SK-N-SH (cell line): ENCODE results near the gene C8B. TPM values are rescaled to one million over a fixed set of nuclear protein-coding genes. Genes with fewer than 3 reads are reported as not detected.

Experiments
- CTCF ChIA-PET: fragments of 300-600, 350-600 bp; formaldehyde crosslinking; extraction: SDS; loops from one replicate; lab custom pipeline; 2021; lab: Yijun Ruan, JAX
- POLR2A ChIA-PET: fragments of 350-600 bp; sonication (Branson Sonifier 250); formaldehyde crosslinking; extraction: SDS; loops from one replicate; lab custom pipeline; 2020; ENCODE audit warnings: antibody characterized with exemption, inconsistent platforms; lab: Yijun Ruan, JAX
- DNase-seq: peaks from one replicate; pipeline ENCODE4 v3.0.0; 2012
- H2AFZ ChIP-seq: fragments of 200-600 bp; sonication (generic); 2 replicates; pipeline ENCODE4 v1.8.1; 2016; ENCODE audit warnings: antibody characterized with exemption, mild to moderate bottlenecking, low read depth
- H3F3A ChIP-seq: fragments of 200-600 bp; sonication (generic); replicated peaks from 2 replicates; pipeline ENCODE3; 2016; ENCODE audit warnings: antibody characterized with exemption, mild to moderate bottlenecking; ENCODE audit not compliant: insufficient read depth
- H3K27ac ChIP-seq, 2 experiments: fragments of 200-500 bp in 1 of 2; fragments of 200-600 bp in 1 of 2; sonication (Bioruptor generic) in 1 of 2; sonication (generic), shearing (Covaris generic) in 1 of 2; 2 replicates each; pipeline versions ENCODE4 v1.5.1 to v1.6.1; 2014 to 2016; ENCODE audit warnings: low read depth in 2 of 2, inconsistent platforms in 1 of 2, low read length in 1 of 2, mild to moderate bottlenecking in 1 of 2, mixed read lengths in 1 of 2
- H3K27me3 ChIP-seq: fragments of 200-600 bp; sonication (generic), shearing (Covaris generic); 2 replicates; pipeline ENCODE4 v1.6.1; 2016; ENCODE audit warnings: mixed run types; ENCODE audit not compliant: insufficient read depth
- H3K36me3 ChIP-seq, 2 experiments: fragments of 200-500 bp in 1 of 2; fragments of 200-600 bp in 1 of 2; sonication (Bioruptor generic) in 1 of 2; sonication (generic) in 1 of 2; replicated peaks in 1 of 2; 2 replicates each; pipeline versions ENCODE3 to v1.5.1; 2014 to 2016; ENCODE audit warnings: low read length in 1 of 2, mild to moderate bottlenecking in 1 of 2; ENCODE audit not compliant: insufficient read depth in 2 of 2, control insufficient read depth in 1 of 2
- H3K4me1 ChIP-seq, 2 experiments: fragments of 200-500 bp in 1 of 2; fragments of 200-600 bp in 1 of 2; sonication (Bioruptor generic) in 1 of 2; sonication (generic), shearing (Covaris generic) in 1 of 2; 2 replicates each; pipeline versions ENCODE4 v1.5.1 to v1.6.1; 2014 to 2016; ENCODE audit warnings: low read depth in 1 of 2, low read length in 1 of 2, mixed run types in 1 of 2; ENCODE audit not compliant: insufficient read depth in 2 of 2, control insufficient read depth in 1 of 2
- H3K4me2 ChIP-seq: fragments of 200-600 bp; sonication (generic), shearing (Covaris generic); 2 replicates; pipeline ENCODE4 v1.6.1; 2017; ENCODE audit warnings: mixed run types
- H3K4me3 ChIP-seq, 2 experiments: fragments of 200-500 bp in 1 of 2; fragments of 200-600 bp in 1 of 2; sonication (Bioruptor generic) in 1 of 2; sonication (generic), shearing (Covaris generic) in 1 of 2; 2 replicates each; pipeline versions ENCODE4 v1.5.1 to v1.8.1; 2014 to 2016; ENCODE audit warnings: low read depth in 2 of 2, inconsistent platforms in 1 of 2, low read length in 1 of 2, mild to moderate bottlenecking in 1 of 2, mixed read lengths in 1 of 2, moderate library complexity in 1 of 2
- H3K79me2 ChIP-seq: fragments of 200-600 bp; sonication (generic); 2 replicates; pipeline ENCODE4 v1.8.1; 2017; ENCODE audit warnings: mild to moderate bottlenecking; ENCODE audit not compliant: insufficient read depth
- H3K9ac ChIP-seq: fragments of 200-600 bp; sonication (generic); 2 replicates; pipeline ENCODE4 v1.6.1; 2017; ENCODE audit warnings: mixed run types
- H3K9me2 ChIP-seq: fragments of 200-600 bp; sonication (generic); 2 replicates; pipeline ENCODE4 v1.6.1; 2017; ENCODE audit warnings: mixed run types
- H3K9me3 ChIP-seq: fragments of 200-600 bp; sonication (generic); 2 replicates; pipeline ENCODE4 v1.6.1; 2017; ENCODE audit warnings: mixed run types, mild to moderate bottlenecking, moderate library complexity
- H4K20me1 ChIP-seq: fragments of 200-600 bp; sonication (generic); 2 replicates; pipeline ENCODE4 v1.6.1; 2017; ENCODE audit warnings: mild to moderate bottlenecking, mixed run types; ENCODE audit not compliant: insufficient read depth
- CHD2 ChIP-seq: fragments of 150-350 bp; IDR thresholded peaks from 2 replicates; pipeline ENCODE4 v1.6.1; 2018; ENCODE audit warnings: low read length; ENCODE audit not compliant: partially characterized antibody
- CTCF ChIP-seq: fragments of 200-600 bp; sonication (generic); IDR thresholded peaks from 2 replicates; pipeline ENCODE4 v1.6.1; 2017; ENCODE audit warnings: antibody characterized with exemption, mild to moderate bottlenecking, moderate library complexity
- ELF1 ChIP-seq: IDR thresholded peaks from 2 replicates; pipeline ENCODE4 v1.4.0; 2012
- FOSL2 ChIP-seq: IDR thresholded peaks from 2 replicates; pipeline ENCODE4 v1.4.0; 2012; ENCODE audit warnings: low read depth, mild to moderate bottlenecking, moderate library complexity, borderline replicate concordance
- FOXJ3 ChIP-seq: sonication (generic); formaldehyde crosslinking; IDR thresholded peaks from 2 replicates; pipeline ENCODE4 v1.5.1; 2020; ENCODE audit warnings: mild to moderate bottlenecking, missing genetic modification reagents
- FOXM1 ChIP-seq: IDR thresholded peaks from 2 replicates; pipeline ENCODE4 v1.4.0; 2012; ENCODE audit warnings: low read depth, mild to moderate bottlenecking
- GABPA ChIP-seq: IDR thresholded peaks from 2 replicates; pipeline ENCODE4 v1.4.0; 2012; ENCODE audit warnings: low read depth, mild to moderate bottlenecking
- JUND ChIP-seq: IDR thresholded peaks from 2 replicates; pipeline ENCODE4 v1.4.0; 2012
- MEF2A ChIP-seq: IDR thresholded peaks from 2 replicates; pipeline ENCODE4 v1.4.0; 2012; ENCODE audit warnings: low read depth, borderline replicate concordance
- MXI1 ChIP-seq: IDR thresholded peaks from 2 replicates; pipeline ENCODE4 v1.6.1; 2012; ENCODE audit warnings: mild to moderate bottlenecking, low read depth, low read length, improper control_type of control experiment
- NFIC ChIP-seq: IDR thresholded peaks from 2 replicates; pipeline ENCODE4 v1.4.0; 2012; ENCODE audit warnings: borderline replicate concordance
- NRF1 ChIP-seq: IDR thresholded peaks from 2 replicates; pipeline ENCODE4 v1.6.1; 2012; ENCODE audit warnings: low read depth, mild to moderate bottlenecking, low read length
- PBX3 ChIP-seq: IDR thresholded peaks from 2 replicates; pipeline ENCODE4; 2012
- POLR2AphosphoS5 ChIP-seq: IDR thresholded peaks from 2 replicates; pipeline ENCODE4 v1.6.1; 2012; ENCODE audit warnings: low read depth, low read length
- RAD21 ChIP-seq: IDR thresholded peaks from 2 replicates; pipeline ENCODE4 v1.6.1; 2012; ENCODE audit warnings: mild to moderate bottlenecking, low read length
- REST ChIP-seq: IDR thresholded peaks from 2 replicates; pipeline ENCODE4 v1.6.1; 2012; ENCODE audit warnings: mild to moderate bottlenecking, low read depth, low read length, moderate library complexity
- RFX5 ChIP-seq: IDR thresholded peaks from 2 replicates; pipeline ENCODE4 v1.6.1; 2012; ENCODE audit warnings: mild to moderate bottlenecking, improper control_type of control experiment, low read length
- SIN3A ChIP-seq: IDR thresholded peaks from 2 replicates; pipeline ENCODE4 v1.6.1; 2012; ENCODE audit warnings: low read depth, mild to moderate bottlenecking, low read length, moderate library complexity, borderline replicate concordance
- SMC3 ChIP-seq: IDR thresholded peaks from 2 replicates; pipeline ENCODE4 v1.6.1; 2012; ENCODE audit warnings: low read depth, low read length, improper control_type of control experiment
- TEAD4 ChIP-seq: IDR thresholded peaks from 2 replicates; pipeline ENCODE4 v1.4.0; 2012; ENCODE audit warnings: mild to moderate bottlenecking, borderline replicate concordance; ENCODE audit not compliant: insufficient read depth
- YY1 ChIP-seq: IDR thresholded peaks from 2 replicates; pipeline ENCODE4 v1.4.0; 2012; ENCODE audit warnings: low read depth, mild to moderate bottlenecking
- WGBS: methylation state at CpG from one replicate; pipeline ENCODE4 v1.1.6; 2017; ENCODE audit warnings: low lambda C conversion rate; 5-methylcytosine and 5-hydroxymethylcytosine counted together
- polyA plus RNA-seq, 3 experiments: library from polyadenylated mRNA; depleted of rRNA; stranded (reverse); fragments of >200 nt; gene quantifications; 2 replicates each; pipeline ENCODE4 v1.2.3, GENCODE V29; 2012
- TF ChIP-seq, protein P1 (sequence below): IDR thresholded peaks from 2 replicates; pipeline ENCODE4 v1.4.0; 2012; ENCODE audit warnings: low read depth

C8B gene
- polyA plus RNA-seq, 1 of the 3 experiments (the other 2 are of a cell fraction): not detected

- ChIA-PET CTCF (interaction anchor here (0.6 to 1.4 kb wide), 9 partner anchors 14 to 147 kb away, joined by 3 to 5 read pairs (median 3); no protein-coding TSS in a partner anchor), POLR2A (no interaction called here)
- Histone ChIP-seq H2AFZ (no peak overlapping the region), H3K79me2 (no peaks in the 10 kb centered on the region), H3K4me2 (no peak overlapping the region), H3K27ac (no peak overlapping the region), H4K20me1 (no peaks in the 10 kb centered on the region), H3K27me3 (no peaks in the 10 kb centered on the region), H3F3A (no peaks in the 10 kb centered on the region), H3K9me2 (no peaks in the 10 kb centered on the region), H3K4me1 (no peaks in the 10 kb centered on the region), H3K4me3 (no peak overlapping the region; a peak in 1 of 4 replicates), H3K9ac (no peak overlapping the region), H3K9me3 (no peaks in the 10 kb centered on the region), H3K36me3 (no peaks in the 10 kb centered on the region)
- WGBS: 74% methylated on average over 13 of the region's 15 CpGs
- DNase-seq: peak; percentile 40
- TF ChIP-seq YY1 (no peak), SMC3 (peak; percentile 25), RAD21 (peak; percentile 36), CTCF (peak; percentile 62)
Measured at GRCh38 chr1:56967900-56968832, 2.4 kb upstream of the C8B start.

- POLR2A ChIA-PET: no interaction called here
- no peak overlapping the region for H3K9ac ChIP-seq
- CTCF ChIA-PET: interaction anchor here (1.4 kb wide), 1 partner anchor 146 kb away, joined by 5 read pairs; no protein-coding TSS in a partner anchor
Measured at GRCh38 chr1:56967355-56967754, 1.5 kb upstream of the C8B start.

More at GRCh38 chr1:56967355-56967754, 1.5 kb upstream of the C8B start:
- no peak for TF ChIP-seq PBX3
- TF ChIP-seq NRF1: no peak
- TF ChIP-seq JUND: no peak
- no peak for TF ChIP-seq YY1
- TF ChIP-seq, protein P1, sequence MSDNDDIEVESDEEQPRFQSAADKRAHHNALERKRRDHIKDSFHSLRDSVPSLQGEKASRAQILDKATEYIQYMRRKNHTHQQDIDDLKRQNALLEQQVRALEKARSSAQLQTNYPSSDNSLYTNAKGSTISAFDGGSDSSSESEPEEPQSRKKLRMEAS: no peak
- no peak for TF ChIP-seq NFIC
- TF ChIP-seq FOXM1: no peak
- no peak for TF ChIP-seq REST
- no peak for TF ChIP-seq SIN3A
- no peak for TF ChIP-seq ELF1
- no peak for TF ChIP-seq MXI1
- no peak for TF ChIP-seq MEF2A
- TF ChIP-seq CHD2: no peak
- TF ChIP-seq RFX5: no peak
- TF ChIP-seq POLR2AphosphoS5: no peak
- no peak for TF ChIP-seq RAD21
- TF ChIP-seq FOSL2: no peak
- no peak for TF ChIP-seq TEAD4
- TF ChIP-seq FOXJ3: no peak
- no peak for TF ChIP-seq GABPA
- Histone ChIP-seq H3K4me1 (no peaks in the 10 kb centered on the region), H3K27ac (no peak overlapping the region), H3F3A (no peaks in the 10 kb centered on the region), H3K9me3 (no peaks in the 10 kb centered on the region), H3K79me2 (no peaks in the 10 kb centered on the region), H3K4me3 (no peak overlapping the region), H4K20me1 (no peaks in the 10 kb centered on the region), H3K36me3 (no peaks in the 10 kb centered on the region), H3K9me2 (no peaks in the 10 kb centered on the region), H3K4me2 (no peak overlapping the region), H3K27me3 (no peaks in the 10 kb centered on the region), H2AFZ (no peak overlapping the region)
- WGBS: 79% methylated on average over 3 of the region's 3 CpGs
- DNase-seq: no peak
